HG02798 (cell line): Measurements from ENCODE around the gene RAB44.
"Not testable (repeated sequence)": the region's sequence is repeated elsewhere in the genome, so short reads cannot be mapped to it uniquely, and the experiment has no call there.

Experiments used
- ATAC-seq: cut with Tn5 transposase; IDR thresholded peaks from one replicate; pipeline ENCODE4 v1.9.1; 2021; ENCODE audit warnings: mild to moderate bottlenecking; ENCODE audit not compliant: unreplicated experiment, poor library complexity

Gene RAB44

DNA sequence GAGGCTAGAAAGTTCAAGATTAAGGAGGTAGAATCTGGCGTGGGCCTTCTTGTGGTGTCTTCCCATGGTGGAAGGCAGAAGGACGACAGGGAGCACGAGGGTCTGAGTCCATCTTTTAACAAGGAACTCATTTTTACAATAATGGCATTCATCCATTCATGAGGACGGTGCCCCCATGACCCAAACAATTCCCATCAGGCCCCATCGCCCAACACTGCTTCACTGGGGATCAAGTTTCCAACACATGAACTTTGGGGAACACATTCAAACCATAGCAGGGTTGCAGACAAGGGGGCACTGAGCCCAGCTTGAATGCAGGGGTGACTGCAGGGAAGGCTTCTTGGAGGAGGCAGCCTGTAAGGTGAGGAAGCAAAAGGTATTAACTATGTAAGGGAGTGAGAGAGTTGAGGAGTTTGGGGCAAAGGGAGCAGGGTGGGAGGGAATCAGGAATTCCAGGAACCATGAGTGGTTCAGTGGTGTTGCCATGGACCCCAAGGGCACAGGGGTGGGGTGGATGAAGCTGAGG, 5.5 kb downstream of the RAB44 start:
- ATAC-seq: no peak

- ATAC-seq: no peak
These were observed 6.4 kb downstream of the RAB44 start for GRCh38 chr6:36703982-36704381.

DNA sequence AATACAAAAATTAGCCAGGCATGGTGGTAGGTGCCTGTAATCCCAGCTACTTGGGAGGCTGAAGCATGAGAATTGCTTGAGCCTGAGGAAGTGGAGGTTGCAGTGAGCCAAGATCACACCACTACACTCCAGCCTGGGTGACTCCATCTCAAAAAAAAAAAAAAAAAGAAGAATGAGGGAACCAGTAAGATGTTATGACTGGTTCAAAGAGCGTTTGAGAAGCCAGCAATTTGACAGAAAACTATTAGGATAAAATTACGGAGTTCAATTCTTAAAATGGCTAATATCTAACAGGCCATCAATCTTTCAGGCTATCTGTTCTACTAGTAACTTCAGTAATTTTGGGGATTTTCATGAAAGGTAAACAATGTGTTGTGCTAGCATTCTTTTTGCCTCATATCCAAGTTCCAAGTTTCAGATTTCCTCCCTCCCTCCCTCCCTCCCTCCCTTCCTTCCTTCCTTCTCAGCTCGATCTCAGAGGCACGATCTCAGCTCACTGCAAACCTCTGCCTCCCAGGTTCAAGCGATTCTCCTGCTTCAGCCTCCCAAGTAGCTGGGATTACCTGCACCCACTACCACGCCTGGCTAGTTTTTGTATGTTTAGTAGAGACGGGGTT, 7.4 kb downstream of the RAB44 start:
- ATAC-seq: not testable (repeated sequence)

- ATAC-seq: no peak
These were observed 8.7 kb downstream of the RAB44 start for GRCh38 chr6:36706339-36706738.

GRCh38 chr6:36712816-36713215, 15.2 kb downstream of the RAB44 start:
- no peak for ATAC-seq

DNA sequence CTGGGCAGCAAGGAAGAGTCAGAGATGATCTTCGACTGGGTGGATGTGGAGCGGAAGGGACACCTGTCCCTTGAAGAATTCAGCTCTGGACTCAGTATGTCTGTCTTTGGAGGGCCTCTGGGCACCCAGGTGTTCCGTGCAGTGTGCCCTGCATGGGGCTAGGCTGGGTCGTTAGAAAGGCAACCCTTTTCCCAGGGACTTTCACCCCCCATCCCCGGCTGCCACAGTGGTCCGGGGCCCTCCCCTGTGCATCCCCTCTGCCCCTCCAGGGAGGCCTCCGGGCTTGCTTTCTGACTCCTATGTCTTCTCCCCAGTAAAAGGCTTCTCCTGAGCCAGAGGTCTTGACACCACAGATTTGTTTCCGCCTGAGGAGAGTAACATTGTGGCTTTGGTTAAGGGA, 16.2 kb downstream of the RAB44 start:
- ATAC-seq: no peak

- ATAC-seq: no peak
These were observed 16.9 kb downstream of the RAB44 start for GRCh38 chr6:36714511-36714910.

GRCh38 chr6:36715469-36715868, 17.8 kb downstream of the RAB44 start:
- ATAC-seq: no peak

GRCh38 chr6:36716476-36717093, 19.0 kb downstream of the RAB44 start:
- ATAC-seq: no peak

DNA sequence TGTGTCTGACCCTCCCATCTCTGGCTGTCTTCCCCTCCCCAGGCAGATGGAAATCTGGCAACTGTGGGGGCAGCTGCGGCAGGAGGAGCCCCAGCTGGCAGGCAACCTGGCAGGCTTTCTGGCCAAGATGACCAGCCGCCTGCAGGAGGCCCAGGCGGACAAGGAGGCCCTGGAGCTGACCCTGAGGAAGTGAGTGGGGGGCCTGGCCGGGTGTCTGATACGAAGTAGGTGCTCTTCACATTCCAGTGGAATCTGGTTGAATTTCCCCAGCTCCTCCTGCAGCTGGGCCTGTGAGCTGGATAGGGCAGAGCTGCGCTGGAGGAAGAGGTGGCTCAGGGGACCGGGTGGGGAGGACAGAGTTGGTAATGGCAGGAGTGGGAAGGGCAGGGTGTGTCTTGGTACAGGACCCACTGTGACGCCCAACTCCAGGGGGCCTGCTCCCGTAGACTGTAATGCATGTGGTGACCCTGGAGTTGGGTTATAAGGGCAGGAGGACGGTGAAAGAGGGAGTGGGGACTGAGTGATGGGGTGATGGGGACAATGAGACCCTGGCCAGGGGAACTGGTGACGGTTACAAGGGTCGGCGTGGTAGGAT, 19.7 kb downstream of the RAB44 start:
- ATAC-seq: no peak

GRCh38 chr6:36717871-36718540, 20.4 kb downstream of the RAB44 start:
- no peak for ATAC-seq

GRCh38 chr6:36718560-36718959, 20.9 kb downstream of the RAB44 start:
- ATAC-seq: no peak

GRCh38 chr6:36719126-36719525, 21.5 kb downstream of the RAB44 start:
- ATAC-seq: no peak

GRCh38 chr6:36720251-36721141, 22.9 kb downstream of the RAB44 start:
- no peak for ATAC-seq

- no peak for ATAC-seq
These were observed 23.9 kb downstream of the RAB44 start for GRCh38 chr6:36721369-36722140.

DNA sequence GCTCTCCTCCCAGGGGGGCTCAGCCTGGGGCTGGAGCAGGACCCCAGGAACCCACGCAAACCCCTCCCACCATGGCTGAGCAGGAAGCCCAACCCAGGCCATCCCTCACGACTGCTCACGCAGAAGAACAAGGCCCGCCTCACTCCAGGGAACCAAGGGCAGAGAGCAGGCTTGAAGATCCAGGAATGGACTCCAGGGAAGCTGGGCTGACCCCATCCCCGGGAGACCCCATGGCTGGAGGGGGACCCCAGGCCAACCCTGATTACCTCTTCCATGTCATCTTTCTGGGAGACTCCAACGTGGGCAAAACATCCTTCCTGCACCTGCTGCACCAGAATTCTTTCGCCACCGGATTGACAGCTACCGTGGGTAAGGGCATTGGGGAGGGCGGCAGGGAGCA, 24.7 kb downstream of the RAB44 start:
- ATAC-seq: no peak

DNA sequence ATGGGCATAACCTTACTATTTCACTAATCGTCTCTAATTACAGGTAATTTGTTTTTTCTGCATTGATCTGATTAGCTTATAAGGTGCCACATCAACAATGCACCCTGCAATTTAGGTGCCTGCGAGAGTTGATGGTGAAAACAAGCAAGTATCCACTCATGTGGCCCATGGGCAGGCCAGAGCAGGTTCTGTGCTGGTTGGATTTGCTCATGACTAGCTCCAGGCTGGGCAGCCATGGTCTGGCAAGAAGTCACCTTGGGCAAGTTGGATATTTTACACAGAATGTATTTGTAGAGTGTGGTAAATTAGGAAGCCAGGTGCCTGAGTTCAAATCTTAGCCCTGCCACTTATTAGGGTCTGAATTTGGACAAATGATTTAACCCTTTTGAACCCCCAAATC, 25.3 kb downstream of the RAB44 start:
- no peak for ATAC-seq

- ATAC-seq: not testable (repeated sequence)
These were observed 26.4 kb downstream of the RAB44 start for GRCh38 chr6:36723992-36724391.
